DOHH2 (cell line): ENCODE results near the gene KIF2A.

ENCODE experiments used
- H3F3A ChIP-seq: fragments of 200-600 bp; sonication (generic), shearing (Covaris generic); 2 replicates; pipeline ENCODE4 v1.6.0; 2016; ENCODE audit warnings: antibody characterized with exemption, mild to moderate bottlenecking; ENCODE audit not compliant: control insufficient read depth, insufficient read depth
- H3K27ac ChIP-seq: fragments of 200-600 bp; sonication (generic); 2 replicates; pipeline ENCODE4 v1.5.1; 2014; ENCODE audit warnings: low read depth, mild to moderate bottlenecking, low read length, moderate library complexity
- H3K27me3 ChIP-seq: fragments of 200-600 bp; sonication (generic); 2 replicates; pipeline ENCODE4 v1.6.1; 2014; ENCODE audit warnings: mild to moderate bottlenecking, low read length, mixed read lengths; ENCODE audit not compliant: control insufficient read depth
- H3K36me3 ChIP-seq: fragments of 200-600 bp; sonication (generic); 2 replicates; pipeline ENCODE4 v1.6.1; 2014; ENCODE audit warnings: mild to moderate bottlenecking, low read length, moderate library complexity, mixed read lengths; ENCODE audit not compliant: control insufficient read depth
- H3K4me1 ChIP-seq: fragments of 200-600 bp; sonication (generic); 2 replicates; pipeline ENCODE4 v1.6.1; 2014; ENCODE audit warnings: mild to moderate bottlenecking, low read length, mixed read lengths; ENCODE audit not compliant: control insufficient read depth
- H3K4me2 ChIP-seq: fragments of 200-600 bp; sonication (generic); 2 replicates; pipeline ENCODE4 v1.6.0; 2014; ENCODE audit warnings: mild to moderate bottlenecking, low read length, moderate library complexity
- H3K4me3 ChIP-seq: fragments of 200-600 bp; sonication (generic); 2 replicates; pipeline ENCODE4 v1.5.1; 2014; ENCODE audit warnings: mild to moderate bottlenecking, low read length, mixed read lengths
- H3K79me2 ChIP-seq: fragments of 200-600 bp; sonication (generic); 2 replicates; pipeline ENCODE4 v1.6.1; 2014; ENCODE audit warnings: mild to moderate bottlenecking, low read length, mixed read lengths; ENCODE audit not compliant: control insufficient read depth
- H3K9me2 ChIP-seq: fragments of 200-600 bp; sonication (generic); replicated peaks from 2 replicates; pipeline ENCODE4 v1.6.1; 2014; ENCODE audit warnings: mild to moderate bottlenecking, low read length, mixed read lengths; ENCODE audit not compliant: control insufficient read depth
- H3K9me3 ChIP-seq: fragments of 200-600 bp; sonication (generic); 2 replicates; pipeline ENCODE4 v1.6.1; 2014; ENCODE audit warnings: antibody characterized with exemption, low read length, mixed read lengths; ENCODE audit not compliant: control insufficient read depth, insufficient read depth
- H4K20me1 ChIP-seq: fragments of 200-600 bp; sonication (generic); 2 replicates; pipeline ENCODE4 v1.6.0; 2014; ENCODE audit warnings: low read depth, mild to moderate bottlenecking, antibody characterized with exemption, low read length, moderate library complexity; ENCODE audit not compliant: control insufficient read depth, insufficient read depth
- CTCF ChIP-seq: fragments of 200-600 bp; sonication (generic); IDR thresholded peaks from one replicate; pipeline ENCODE4 v1.5.1; 2014; ENCODE audit warnings: antibody characterized with exemption, mild to moderate bottlenecking, low read depth, low read length; ENCODE audit not compliant: poor library complexity, severe bottlenecking
- EZH2phosphoT487 ChIP-seq: fragments of 200-600 bp; sonication (generic); IDR thresholded peaks from 2 replicates; pipeline ENCODE4 v1.6.1; 2017; ENCODE audit warnings: borderline replicate concordance, mild to moderate bottlenecking, antibody characterized with exemption, low read length, moderate library complexity, mixed read lengths

Gene KIF2A

GRCh38 chr5:62395210-62395950, 89.4 kb downstream of the KIF2A start:
- H3F3A ChIP-seq: peaks cover 24% of the 10 kb centered on the region
- H3K79me2 ChIP-seq: peaks cover 3% of the 10 kb centered on the region; the same call in 1 of the 2 replicates
- peaks cover 80% of the 10 kb centered on the region for H3K36me3 ChIP-seq
- no peaks in the 10 kb centered on the region for H3K9me3 ChIP-seq
- TF ChIP-seq EZH2phosphoT487 (no peak), CTCF (no peak)
- no peaks in the 10 kb centered on the region for H3K9me2 ChIP-seq
- no peak overlapping the region for H3K4me3 ChIP-seq
- H4K20me1 ChIP-seq: no peaks in the 10 kb centered on the region
- no peak overlapping the region for H3K27ac ChIP-seq
- no peak overlapping the region for H3K4me2 ChIP-seq
- no peaks in the 10 kb centered on the region for H3K4me1 ChIP-seq
- H3K27me3 ChIP-seq: no peaks in the 10 kb centered on the region

- Histone ChIP-seq H3K4me1 (peaks cover 16% of the 10 kb centered on the region), H3K4me2 (peak within 1 kb of the TSS; percentile 70), H3K9me3 (no peaks in the 10 kb centered on the region), H3K27ac (peak within 1 kb of the TSS; percentile 89), H3K9me2 (no peaks in the 10 kb centered on the region), H3K36me3 (peaks cover 31% of the 10 kb centered on the region), H4K20me1 (no peaks in the 10 kb centered on the region), H3K27me3 (no peaks in the 10 kb centered on the region), H3K79me2 (peaks cover 37% of the 10 kb centered on the region), H3F3A (no peaks in the 10 kb centered on the region), H3K4me3 (peak within 1 kb of the TSS; percentile 82)
- TF ChIP-seq EZH2phosphoT487: no peak
- no peak for TF ChIP-seq CTCF
Observed at GRCh38 chr5:62403411-62404250, 97.6 kb downstream of the KIF2A start, which contains the start of gene DIMT1. DIMT1 (minus strand) TSS chr5:62403905; CDS start chr5:62403772, 133 bp downstream.

GRCh38 chr5:62412549-62413329, 106.7 kb downstream of the KIF2A start, which contains the start of gene IPO11:
IPO11 (plus strand) TSS chr5:62412763; CDS start chr5:62437280, 24,517 bp downstream.
- H4K20me1 ChIP-seq: peaks cover 7% of the 10 kb centered on the region; the same call in 1 of the 2 replicates
- no peaks in the 10 kb centered on the region for H3K9me3 ChIP-seq
- H3K4me1 ChIP-seq: peaks cover 18% of the 10 kb centered on the region
- H3K9me2 ChIP-seq: no peaks in the 10 kb centered on the region
- no peak for TF ChIP-seq CTCF
- TF ChIP-seq EZH2phosphoT487: no peak
- H3K36me3 ChIP-seq: peaks cover 6% of the 10 kb centered on the region
- peaks cover 52% of the 10 kb centered on the region for H3K79me2 ChIP-seq
- H3K27ac ChIP-seq: 0 out of 2 replicates have a peak within 1 kb of the TSS, but pooled peaks have one; percentile 9
- peak within 1 kb of the TSS; percentile 83 for H3K4me2 ChIP-seq
- no peaks in the 10 kb centered on the region for H3K27me3 ChIP-seq
- H3K4me3 ChIP-seq: peak within 1 kb of the TSS; percentile 97
- no peaks in the 10 kb centered on the region for H3F3A ChIP-seq
